ENCODE data around the gene ZNF610. TPM values are rescaled to one million over a fixed set of nuclear protein-coding genes. Genes with fewer than 3 reads are reported as not detected.
A peak's percentile ranks its signal among the peaks of the same experiment; 100 is the strongest.
"Not testable (repeated sequence)": the region's sequence is repeated elsewhere in the genome, so short reads cannot be mapped to it uniquely, and the experiment has no call there.

Gene ZNF610
- polyA plus RNA-seq = 6.4 TPM
- long read RNA-seq, donor 1 = 0 reads
- long read RNA-seq, donor 2, partial matches to known transcripts = 0 of 2 reads
- long read RNA-seq, donor 2, other reads (novel, unspliced or antisense) = 0 of 2 reads
- long read RNA-seq, donor 3, partial matches to known transcripts = 0 of 3 reads
- long read RNA-seq, donor 3, other reads (novel, unspliced or antisense) = 0 of 3 reads
- long read RNA-seq, donor 4 = 0 reads
- long read RNA-seq, donor 5, partial matches to known transcripts = 0 of 1 reads
- long read RNA-seq, donor 5, other reads (novel, unspliced or antisense) = 0 of 1 reads
- long read RNA-seq, donor 6, partial matches to known transcripts = 0 of 1 reads
- long read RNA-seq, donor 6, other reads (novel, unspliced or antisense) = 0 of 1 reads
- long read RNA-seq, donor 7 = 0 reads
- long read RNA-seq, donor 8, partial matches to known transcripts = 0 of 2 reads
- long read RNA-seq, donor 8, other reads (novel, unspliced or antisense) = 0 of 2 reads
- long read RNA-seq, donor 9, partial matches to known transcripts = 0 of 4 reads
- long read RNA-seq, donor 9, other reads (novel, unspliced or antisense) = 0 of 4 reads
- long read RNA-seq, donor 10, transcript ZNF610-203 (6 exons, 2,191 nt) = major isoform, 5 of 6 reads
- long read RNA-seq, donor 10, partial matches to known transcripts = 0 of 6 reads
- long read RNA-seq, donor 10, other reads (novel, unspliced or antisense) = 0 of 6 reads
- long read RNA-seq, donor 11, partial matches to known transcripts = 0 of 1 reads
- long read RNA-seq, donor 11, other reads (novel, unspliced or antisense) = 0 of 1 reads

DNA sequence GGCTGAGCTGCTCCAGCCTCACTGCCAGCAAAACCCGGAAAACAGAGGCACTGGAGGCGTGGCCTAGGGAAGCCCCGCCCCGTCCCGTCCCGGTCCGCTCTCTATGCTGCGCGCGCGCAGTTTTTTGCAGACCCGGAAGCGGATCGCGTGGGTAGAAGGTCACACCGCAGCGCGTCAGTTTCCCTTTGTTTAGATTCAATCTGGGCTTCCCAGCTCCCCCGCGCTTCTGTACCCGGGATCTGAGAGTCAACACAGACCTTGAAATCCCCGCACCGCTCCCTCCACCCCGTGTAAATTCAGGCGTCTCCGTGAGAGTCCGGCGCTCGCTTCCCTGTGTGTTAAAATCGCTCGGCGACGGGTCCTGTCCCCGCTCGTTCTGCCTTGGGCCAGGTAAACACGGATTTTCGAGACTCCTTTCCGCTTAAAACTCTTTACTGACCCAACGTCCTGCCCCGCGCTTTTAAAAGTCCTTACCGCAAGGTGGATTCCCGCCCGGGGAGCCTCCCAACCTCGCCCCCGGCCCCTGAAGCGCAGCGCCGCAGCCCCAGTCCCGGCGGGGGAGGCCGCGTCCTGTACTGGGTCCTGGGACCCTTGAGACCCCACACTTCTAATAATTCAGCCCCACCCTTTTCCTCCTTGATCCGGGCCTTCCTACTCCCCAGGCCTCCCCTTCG, at the start of gene ZNF610:
TSS of gene ZNF610 (plus strand) at position 127 of the 674 bp plus-strand sequence. CDS start 12,930 bp downstream, outside the sequence.
- peaks cover 4% of the 10 kb centered on the region for H3K4me1 ChIP-seq (ENCODE audit: control insufficient read depth, insufficient read depth, low read length)
- no peaks in the 10 kb centered on the region for H3K36me3 ChIP-seq (ENCODE audit: control insufficient read depth, insufficient read depth, low read length)
- WGBS (ENCODE audit: insufficient coverage, low lambda C conversion rate) = no CpG with 5 or more reads among the region's 55 CpGs
- peak within 1 kb of the TSS; percentile 87 for H3K4me3 ChIP-seq (ENCODE audit: low read length)
- DNase-seq = peak; percentile 89 to 90
- H3K27ac ChIP-seq (ENCODE audit: low read length) = peak within 1 kb of the TSS; percentile 78
- no peaks in the 10 kb centered on the region for H3K27me3 ChIP-seq (ENCODE audit: control insufficient read depth, insufficient read depth, low read length)
- peaks cover 20% of the 10 kb centered on the region for H3K9me3 ChIP-seq (ENCODE audit: control insufficient read depth, low read depth, low read length)

DNA sequence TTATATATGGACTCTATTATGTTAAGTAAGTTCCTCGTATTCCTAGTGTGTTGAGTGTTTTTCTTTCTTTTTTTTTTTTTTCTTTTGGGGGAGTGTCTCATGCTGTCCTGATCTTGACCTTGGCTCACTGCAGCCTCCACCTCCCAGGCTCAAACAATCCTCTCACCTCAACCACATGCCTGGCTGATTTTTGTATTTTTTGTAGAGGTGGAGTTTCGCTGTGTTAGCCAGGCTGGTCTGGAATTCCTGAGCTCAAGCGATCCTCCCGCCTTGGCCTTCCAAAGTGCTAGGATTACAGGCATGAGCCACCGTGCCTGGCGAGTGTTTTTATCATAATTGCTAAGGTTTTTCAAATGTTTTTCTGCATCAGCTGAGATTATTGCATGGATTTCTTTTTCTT, 49.8 kb upstream of the ZNF610 start:
- 85% methylated on average over 4 of the region's 6 CpGs for WGBS (ENCODE audit: insufficient coverage, low lambda C conversion rate)
- no peaks in the 10 kb centered on the region for H3K27me3 ChIP-seq (ENCODE audit: control insufficient read depth, insufficient read depth, low read length)

DNA sequence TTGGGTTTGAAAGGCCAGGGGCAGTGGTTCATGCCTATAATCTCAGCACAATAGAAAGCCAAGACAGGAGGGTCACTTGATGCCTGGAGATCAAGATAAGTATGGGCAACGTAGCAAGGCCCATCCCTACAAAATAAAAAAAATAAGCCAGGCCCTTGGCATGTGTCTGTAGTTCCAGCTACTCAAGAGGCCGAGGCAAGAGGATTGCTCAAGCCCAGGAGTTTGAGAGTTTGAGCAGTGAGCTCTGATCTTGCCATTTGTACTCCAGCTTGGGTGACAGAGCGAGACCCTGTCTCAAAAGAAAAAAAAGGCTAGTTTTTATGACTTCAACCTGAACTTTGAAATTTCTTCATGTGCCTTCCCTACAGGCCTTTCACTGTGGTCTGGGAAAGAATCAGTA, 44.3 kb upstream of the ZNF610 start:
- H3K9me3 ChIP-seq (ENCODE audit: control insufficient read depth, low read depth, low read length) = peaks cover 29% of the 10 kb centered on the region
- H3K36me3 ChIP-seq (ENCODE audit: control insufficient read depth, insufficient read depth, low read length) = peaks cover 24% of the 10 kb centered on the region
- H3K27ac ChIP-seq (ENCODE audit: low read length) = no peak overlapping the region
- no CpG with 5 or more reads among the region's 3 CpGs for WGBS (ENCODE audit: insufficient coverage, low lambda C conversion rate)
- DNase-seq = peak in 1 of 2 donors; percentile 33
- H3K4me3 ChIP-seq (ENCODE audit: low read length) = no peak overlapping the region
- no peaks in the 10 kb centered on the region for H3K27me3 ChIP-seq (ENCODE audit: control insufficient read depth, insufficient read depth, low read length)
- no peaks in the 10 kb centered on the region for H3K4me1 ChIP-seq (ENCODE audit: control insufficient read depth, insufficient read depth, low read length)

More for the DNA sequence above, 49.8 kb upstream of the ZNF610 start:
- no peak overlapping the region for H3K27ac ChIP-seq (ENCODE audit: low read length)
- peaks cover 31% of the 10 kb centered on the region for H3K9me3 ChIP-seq (ENCODE audit: control insufficient read depth, low read depth, low read length)
- peaks cover 56% of the 10 kb centered on the region for H3K36me3 ChIP-seq (ENCODE audit: control insufficient read depth, insufficient read depth, low read length)
- no peaks in the 10 kb centered on the region for H3K4me1 ChIP-seq (ENCODE audit: control insufficient read depth, insufficient read depth, low read length)
- H3K4me3 ChIP-seq (ENCODE audit: low read length) = no peak overlapping the region
- no peak for DNase-seq

DNA sequence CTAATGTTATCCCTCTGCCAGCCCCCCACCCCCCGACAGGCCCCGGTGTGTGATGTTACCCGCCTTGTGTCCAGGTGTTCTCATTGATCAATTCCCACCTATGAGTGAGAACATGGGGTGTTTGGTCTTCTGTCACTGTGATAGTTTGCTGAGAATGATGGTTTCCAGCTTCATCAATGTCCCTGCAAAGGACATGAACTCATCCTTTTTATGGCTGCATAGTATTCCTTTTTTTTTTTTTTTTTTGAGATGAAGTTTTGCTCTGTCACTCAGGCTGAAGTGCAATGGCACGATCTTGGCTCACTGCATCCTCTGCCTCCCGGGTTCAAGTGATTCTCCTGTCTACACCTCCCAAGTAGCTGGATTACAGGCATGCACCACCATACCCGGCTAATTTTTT, 43.1 kb upstream of the ZNF610 start:
- not testable (repeated sequence) for H3K4me3 ChIP-seq (ENCODE audit: low read length); DNase-seq; H3K4me1 ChIP-seq (ENCODE audit: control insufficient read depth, insufficient read depth, low read length); H3K27ac ChIP-seq (ENCODE audit: low read length); H3K27me3 ChIP-seq (ENCODE audit: control insufficient read depth, insufficient read depth, low read length)
- H3K36me3 ChIP-seq (ENCODE audit: control insufficient read depth, insufficient read depth, low read length) = peaks cover 24% of the 10 kb centered on the region
- WGBS (ENCODE audit: insufficient coverage, low lambda C conversion rate) = no CpG with 5 or more reads among the region's 6 CpGs
- peaks cover 23% of the 10 kb centered on the region for H3K9me3 ChIP-seq (ENCODE audit: control insufficient read depth, low read depth, low read length)

DNA sequence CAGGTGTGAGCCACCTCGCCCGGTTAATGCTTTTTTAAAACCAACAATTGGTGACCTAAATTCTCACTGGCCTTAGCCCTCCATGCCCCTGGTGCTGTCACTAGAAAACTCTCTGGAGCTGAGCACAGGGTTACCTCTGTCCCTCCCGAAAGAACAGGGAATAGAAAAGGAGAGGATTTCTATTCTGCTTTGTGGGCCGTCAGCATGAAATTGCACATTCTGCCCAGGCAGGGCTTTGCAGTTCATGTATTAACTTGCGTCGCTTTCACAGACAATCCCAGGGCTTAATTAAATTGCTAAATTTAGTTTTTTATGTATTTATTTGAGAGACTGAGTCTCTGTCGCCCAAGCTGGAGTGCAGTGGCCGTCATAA, 39.7 kb upstream of the ZNF610 start:
- Histone ChIP-seq H3K4me1 (ENCODE audit: control insufficient read depth, insufficient read depth, low read length) (no peaks in the 10 kb centered on the region), H3K27me3 (ENCODE audit: control insufficient read depth, insufficient read depth, low read length) (no peaks in the 10 kb centered on the region), H3K9me3 (ENCODE audit: control insufficient read depth, low read depth, low read length) (peaks cover 22% of the 10 kb centered on the region), H3K27ac (ENCODE audit: low read length) (peak overlapping the region; percentile 78), H3K4me3 (ENCODE audit: low read length) (peak overlapping the region; percentile 72), H3K36me3 (ENCODE audit: control insufficient read depth, insufficient read depth, low read length) (peaks cover 24% of the 10 kb centered on the region)
- WGBS (ENCODE audit: insufficient coverage, low lambda C conversion rate) = 0% methylated on average over 1 of the region's 8 CpGs
- no peak for DNase-seq

DNA sequence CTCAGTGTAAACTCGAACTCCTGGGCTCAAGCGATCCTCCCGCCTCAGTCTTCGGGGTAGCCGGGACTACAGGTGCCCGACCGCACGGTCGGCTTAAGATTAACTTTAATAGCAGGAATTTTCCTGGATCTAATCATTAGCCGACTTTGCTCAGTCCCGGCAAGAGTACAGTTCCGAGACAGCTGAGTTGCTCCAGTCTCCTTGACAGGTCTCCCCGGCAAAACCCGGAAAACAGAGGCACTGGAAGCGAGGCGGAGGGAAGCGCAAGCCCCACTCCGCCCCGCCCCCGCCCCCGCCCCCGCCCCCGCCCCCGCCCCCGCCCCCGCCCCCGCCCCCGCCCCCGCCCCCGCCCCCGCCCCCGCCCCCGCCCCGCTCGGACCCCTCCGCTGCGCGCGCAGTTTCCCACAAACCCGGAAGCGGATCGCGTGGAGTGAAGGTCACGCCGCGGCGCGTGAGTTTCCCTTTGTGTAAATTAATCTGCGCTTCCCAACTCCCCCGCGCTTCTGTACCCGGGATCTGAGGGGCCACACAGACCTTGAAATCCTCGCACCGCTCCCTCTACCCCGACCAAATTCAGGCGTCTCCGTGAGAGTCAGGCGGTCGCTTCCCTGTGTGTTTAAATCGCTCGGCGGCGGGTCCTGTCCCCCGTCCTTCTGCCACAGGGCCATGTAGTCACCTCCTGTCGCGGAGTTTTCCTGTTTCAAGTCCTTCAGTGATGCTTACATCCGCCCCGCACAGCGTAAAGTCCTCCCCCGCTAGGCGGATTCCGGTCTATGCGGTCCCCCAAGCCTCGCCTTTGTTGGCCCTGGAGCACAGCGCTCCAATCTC, 39.1 kb upstream of the ZNF610 start, which contains the start of gene ZNF480:
TSS of gene ZNF480 (plus strand) at position 397 of the 828 bp plus-strand sequence. CDS start 3,244 bp downstream, outside the sequence.
- H3K9me3 ChIP-seq (ENCODE audit: control insufficient read depth, low read depth, low read length) = peaks cover 18% of the 10 kb centered on the region
- peak within 1 kb of the TSS; percentile 84 for H3K27ac ChIP-seq (ENCODE audit: low read length)
- peak; percentile 85 to 88 for DNase-seq
- no CpG with 5 or more reads among the region's 75 CpGs for WGBS (ENCODE audit: insufficient coverage, low lambda C conversion rate)
- no peaks in the 10 kb centered on the region for H3K27me3 ChIP-seq (ENCODE audit: control insufficient read depth, insufficient read depth, low read length)
- H3K4me3 ChIP-seq (ENCODE audit: low read length) = peak within 1 kb of the TSS; percentile 82
- no peaks in the 10 kb centered on the region for H3K4me1 ChIP-seq (ENCODE audit: control insufficient read depth, insufficient read depth, low read length)
- H3K36me3 ChIP-seq (ENCODE audit: control insufficient read depth, insufficient read depth, low read length) = peaks cover 29% of the 10 kb centered on the region

DNA sequence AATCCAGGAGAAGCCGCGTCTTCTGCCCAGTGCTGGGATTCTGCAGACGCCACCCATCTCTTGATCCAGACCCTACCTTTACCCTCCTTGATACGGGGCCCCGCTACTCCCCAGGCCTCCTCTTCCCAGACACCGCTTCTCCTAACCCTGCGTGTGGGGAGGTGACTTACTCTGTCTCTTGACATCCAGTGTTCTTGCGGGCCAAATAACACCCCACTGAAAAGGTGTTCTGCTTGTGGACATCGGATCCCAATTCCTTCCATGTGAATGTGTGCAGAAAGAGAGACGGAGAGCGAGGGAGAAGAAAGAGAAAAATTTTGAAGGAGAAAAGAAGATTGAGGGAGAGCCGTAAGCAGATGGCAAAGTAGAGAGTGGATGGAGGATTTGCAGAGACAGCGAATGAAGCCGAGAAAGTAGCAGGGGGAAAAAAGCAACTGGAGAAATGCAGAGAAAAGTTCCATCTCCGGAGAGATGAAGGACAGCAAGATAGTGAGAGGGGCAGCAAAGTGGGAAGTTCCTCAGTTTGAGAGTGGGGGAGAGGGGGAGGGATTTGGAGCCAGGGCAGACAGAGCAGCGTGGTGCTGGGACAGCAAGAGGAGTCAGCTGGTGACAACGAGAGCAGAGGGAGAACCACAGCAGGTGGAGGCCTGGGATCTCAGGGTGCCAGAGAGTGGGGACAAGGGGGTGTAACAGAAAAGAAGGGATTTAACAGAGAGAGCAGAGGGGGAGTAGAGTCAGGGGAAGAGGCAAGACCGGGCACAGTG, 38.3 kb upstream of the ZNF610 start:
- Histone ChIP-seq H3K9me3 (ENCODE audit: control insufficient read depth, low read depth, low read length) (peaks cover 18% of the 10 kb centered on the region), H3K27me3 (ENCODE audit: control insufficient read depth, insufficient read depth, low read length) (no peaks in the 10 kb centered on the region), H3K36me3 (ENCODE audit: control insufficient read depth, insufficient read depth, low read length) (peaks cover 33% of the 10 kb centered on the region), H3K27ac (ENCODE audit: low read length) (peak overlapping the region; percentile 84), H3K4me1 (ENCODE audit: control insufficient read depth, insufficient read depth, low read length) (no peaks in the 10 kb centered on the region), H3K4me3 (ENCODE audit: low read length) (peak overlapping the region; percentile 82)
- DNase-seq = peak in 1 of 2 donors; percentile 11
- WGBS (ENCODE audit: insufficient coverage, low lambda C conversion rate) = 3% methylated on average over 6 of the region's 18 CpGs

DNA sequence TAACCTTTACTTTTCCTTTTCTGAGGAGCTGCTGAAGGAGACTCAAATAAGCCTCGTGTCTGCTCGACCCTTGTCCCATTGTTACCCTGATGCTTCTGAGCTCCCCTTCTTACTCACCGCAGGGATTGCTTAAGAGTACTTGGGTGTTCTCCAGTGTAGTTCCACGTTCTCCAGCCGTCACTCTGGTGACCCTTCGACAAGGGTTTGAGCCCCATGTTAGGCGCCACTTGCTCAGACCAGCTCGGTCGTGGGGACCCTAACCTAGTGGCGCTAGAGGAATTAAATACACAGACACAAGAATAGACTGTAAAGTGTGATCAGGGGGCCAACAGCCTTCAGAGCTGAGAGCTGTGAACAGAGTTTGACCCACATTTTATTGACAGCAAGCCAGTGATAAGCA, 28.8 kb upstream of the ZNF610 start:
- H3K36me3 ChIP-seq (ENCODE audit: control insufficient read depth, insufficient read depth, low read length) = peaks cover 63% of the 10 kb centered on the region
- H3K27ac ChIP-seq (ENCODE audit: low read length) = no peak overlapping the region
- no peak overlapping the region for H3K4me3 ChIP-seq (ENCODE audit: low read length)
- H3K27me3 ChIP-seq (ENCODE audit: control insufficient read depth, insufficient read depth, low read length) = no peaks in the 10 kb centered on the region
- no CpG with 5 or more reads among the region's 10 CpGs for WGBS (ENCODE audit: insufficient coverage, low lambda C conversion rate)
- H3K9me3 ChIP-seq (ENCODE audit: control insufficient read depth, low read depth, low read length) = peaks cover 49% of the 10 kb centered on the region
- peak in 1 of 2 donors; percentile 43 for DNase-seq
- no peaks in the 10 kb centered on the region for H3K4me1 ChIP-seq (ENCODE audit: control insufficient read depth, insufficient read depth, low read length)

DNA sequence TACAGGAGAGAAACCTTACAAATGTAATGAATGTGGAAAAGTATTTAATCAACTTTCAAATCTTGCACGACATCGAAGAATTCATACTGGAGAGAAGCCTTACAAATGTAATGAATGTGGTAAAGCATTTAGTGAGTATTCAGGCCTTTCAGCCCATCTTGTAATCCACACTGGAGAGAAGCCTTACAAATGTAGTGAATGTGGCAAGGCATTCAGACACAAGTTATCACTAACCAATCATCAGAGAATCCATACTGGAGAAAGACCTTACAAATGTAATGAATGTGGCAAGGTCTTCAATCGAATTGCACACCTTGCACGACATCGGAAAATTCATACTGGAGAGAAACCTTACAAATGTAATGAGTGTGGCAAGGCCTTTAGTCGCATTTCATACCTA, 13.6 kb upstream of the ZNF610 start:
- no peak overlapping the region for H3K27ac ChIP-seq (ENCODE audit: low read length)
- no peaks in the 10 kb centered on the region for H3K27me3 ChIP-seq (ENCODE audit: control insufficient read depth, insufficient read depth, low read length)
- H3K36me3 ChIP-seq (ENCODE audit: control insufficient read depth, insufficient read depth, low read length) = peaks cover 42% of the 10 kb centered on the region
- peaks cover 61% of the 10 kb centered on the region for H3K9me3 ChIP-seq (ENCODE audit: control insufficient read depth, low read depth, low read length)
- H3K4me1 ChIP-seq (ENCODE audit: control insufficient read depth, insufficient read depth, low read length) = no peaks in the 10 kb centered on the region
- no peak for DNase-seq
- WGBS (ENCODE audit: insufficient coverage, low lambda C conversion rate) = no CpG with 5 or more reads among the region's 6 CpGs
- no peak overlapping the region for H3K4me3 ChIP-seq (ENCODE audit: low read length)

Measured in large intestine (tissue), 12 donors.